AG20443 (cell line): Measurements from ENCODE around the gene TJP3.

ENCODE experiments used
- DNase-seq: peaks from one replicate; pipeline ENCODE4 v3.0.0; 2012; ENCODE audit warnings: low spot score, mixed read lengths

TJP3 gene

DNA sequence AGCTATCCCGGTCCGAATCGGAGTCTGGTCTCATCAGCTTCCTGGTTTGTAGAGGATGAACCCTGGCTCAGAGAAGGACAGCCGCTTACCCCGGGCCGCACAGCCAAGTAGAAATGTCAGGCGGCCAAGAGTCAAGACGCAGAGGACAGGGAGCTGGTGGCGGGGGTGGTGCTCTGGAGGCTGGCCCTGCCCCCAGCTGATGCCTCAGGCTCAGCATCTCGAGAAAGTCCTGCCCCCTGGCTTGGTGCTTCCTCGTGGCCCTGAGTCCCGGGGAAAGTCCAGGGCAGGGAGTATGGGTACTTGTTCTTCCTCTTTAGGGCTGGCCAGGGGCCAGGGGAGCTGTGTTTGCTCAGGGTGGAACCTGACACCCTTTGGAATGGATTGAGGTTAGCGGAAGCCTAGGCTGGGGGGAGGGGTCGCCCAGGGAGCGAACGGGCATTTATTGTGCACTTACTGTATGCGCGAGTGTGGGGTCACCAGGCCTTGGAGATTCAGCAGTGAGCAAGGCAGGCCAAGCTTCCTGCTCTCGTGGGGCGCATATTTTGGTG lies 2.2 kb downstream of the TJP3 start:
- no peak for DNase-seq

- no peak for DNase-seq
Measured at GRCh38 chr19:3712663-3713611, 4.8 kb downstream of the TJP3 start.

- DNase-seq = no peak
Measured at GRCh38 chr19:3716147-3716668, 8.0 kb downstream of the TJP3 start.

GRCh38 chr19:3719868-3720267 lies 11.7 kb downstream of the TJP3 start:
- no peak for DNase-seq

DNA sequence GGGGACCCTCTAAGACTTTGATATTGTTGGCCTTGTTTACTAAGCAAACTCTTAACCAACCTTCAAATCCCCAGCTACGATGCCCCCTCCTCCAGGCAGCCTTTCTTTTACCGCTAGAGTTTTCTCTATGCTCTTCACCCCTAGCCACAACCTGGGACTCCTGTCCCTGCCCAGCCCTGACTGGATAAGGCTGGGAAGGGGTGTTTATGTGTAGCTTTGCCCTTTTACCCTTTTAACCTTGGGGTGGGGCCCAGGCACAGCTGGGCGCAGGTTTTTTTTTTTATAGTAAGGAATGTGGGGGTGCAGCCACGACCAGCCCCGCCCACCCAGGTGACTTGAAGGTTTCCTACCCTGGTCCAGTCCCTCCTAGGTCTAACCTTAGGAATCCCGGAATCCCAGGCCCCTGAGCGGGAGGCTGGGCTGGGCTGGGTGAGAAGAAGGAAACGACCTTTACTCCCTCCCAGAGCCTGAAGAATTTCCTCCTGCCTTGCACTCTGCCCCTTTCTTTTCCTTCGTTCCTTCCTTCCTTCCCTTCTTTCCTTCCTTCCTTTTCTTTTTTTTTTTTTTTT lies 12.2 kb downstream of the TJP3 start:
- DNase-seq = no peak

DNA sequence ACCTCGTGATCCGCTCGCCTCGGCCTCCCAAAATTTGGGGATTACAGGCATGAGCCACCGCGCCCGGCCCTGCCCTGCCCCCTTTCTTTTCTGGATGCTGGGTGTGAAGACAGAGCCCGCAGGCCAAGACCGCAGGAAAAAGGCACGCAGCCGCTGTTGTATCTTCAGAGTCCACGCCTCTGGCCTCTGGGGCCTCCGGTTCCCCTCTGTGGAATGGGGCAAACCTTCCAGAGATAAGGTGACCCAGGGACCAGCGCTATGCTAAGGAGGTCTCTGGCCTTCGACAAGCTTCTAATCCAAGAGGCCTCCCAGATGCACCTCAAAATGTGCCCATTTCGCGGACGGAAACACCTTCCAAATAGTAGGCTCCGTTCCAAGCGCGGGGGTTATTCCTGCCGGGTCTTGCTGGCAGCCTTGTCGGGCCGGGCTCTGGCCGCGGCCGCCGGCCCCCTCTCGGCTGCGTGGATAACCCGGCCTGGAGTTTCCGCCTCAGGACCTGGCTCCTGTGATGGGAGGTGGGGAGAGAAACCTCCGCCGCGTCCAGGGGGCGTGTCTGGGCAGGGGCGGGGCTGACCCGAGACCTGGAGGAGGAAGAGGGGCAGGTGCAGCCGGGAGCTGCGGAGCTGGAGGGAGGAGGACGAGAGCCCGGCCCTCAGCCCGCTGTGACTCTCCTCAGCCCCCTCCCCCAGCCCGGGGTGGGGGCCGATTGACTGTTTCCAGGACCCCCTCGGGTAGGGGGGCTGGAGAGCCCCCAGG lies 13.1 kb downstream of the TJP3 start:
- peak; percentile 96 for DNase-seq

DNA sequence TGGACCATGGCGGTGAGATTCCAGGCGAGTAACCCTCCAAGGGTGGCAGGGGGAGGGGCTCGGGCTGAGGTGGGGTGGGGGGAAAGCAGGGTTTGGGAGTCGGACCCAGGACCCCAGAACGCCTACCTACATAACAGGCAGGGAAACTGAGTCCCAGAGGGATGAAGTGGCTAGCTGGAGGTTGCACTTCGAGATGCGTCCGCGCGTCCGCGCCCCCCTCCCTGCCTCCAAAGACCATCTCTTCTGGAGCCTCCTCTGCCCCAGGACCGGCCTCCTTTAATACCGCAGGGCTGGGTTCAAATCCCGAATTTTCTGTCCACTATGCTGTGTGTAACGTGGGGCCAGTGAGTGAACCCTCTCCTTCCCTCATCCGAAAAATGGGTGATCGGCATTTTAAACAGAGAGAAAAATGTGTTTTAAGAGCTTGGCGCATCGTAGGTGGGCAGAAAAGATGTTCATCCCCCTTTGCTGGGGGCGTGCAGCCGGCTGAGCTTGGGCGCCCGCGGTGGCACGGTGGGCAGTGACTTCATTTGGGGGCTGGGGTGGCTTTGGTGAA lies 13.8 kb downstream of the TJP3 start:
- no peak for DNase-seq

GRCh38 chr19:3722443-3723109 lies 14.4 kb downstream of the TJP3 start:
- DNase-seq = no peak

GRCh38 chr19:3723110-3723488 lies 14.9 kb downstream of the TJP3 start:
- DNase-seq = no peak

DNA sequence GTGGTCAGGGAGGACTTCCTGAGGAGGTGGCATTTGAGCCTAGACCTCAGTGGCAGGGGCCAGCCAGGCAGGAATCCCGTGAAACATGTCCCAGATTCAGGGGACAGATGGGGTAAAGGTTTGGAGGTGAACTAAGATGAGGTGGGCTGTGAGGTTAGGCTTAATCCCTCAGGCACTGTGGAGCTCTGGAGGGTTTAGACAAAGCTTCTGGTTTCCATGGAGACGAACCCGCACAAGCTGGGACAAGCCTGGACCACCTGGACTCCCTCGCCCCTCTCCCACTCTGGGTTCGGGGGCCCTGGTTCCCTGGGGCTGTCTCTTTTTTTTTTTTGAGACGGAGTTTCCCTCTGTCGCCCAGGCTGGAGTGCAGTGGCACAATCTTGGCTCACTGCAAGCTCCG lies 15.7 kb downstream of the TJP3 start:
- DNase-seq = no peak

GRCh38 chr19:3725121-3725520 lies 16.9 kb downstream of the TJP3 start:
- DNase-seq = no peak

GRCh38 chr19:3725640-3726310 lies 17.6 kb downstream of the TJP3 start:
- no peak for DNase-seq

- DNase-seq = no peak
Measured at GRCh38 chr19:3730457-3730958, 22.3 kb downstream of the TJP3 start.

GRCh38 chr19:3732108-3732507 lies 23.9 kb downstream of the TJP3 start:
- no peak for DNase-seq

GRCh38 chr19:3733549-3734309 lies 25.5 kb downstream of the TJP3 start:
- no peak for DNase-seq

DNA sequence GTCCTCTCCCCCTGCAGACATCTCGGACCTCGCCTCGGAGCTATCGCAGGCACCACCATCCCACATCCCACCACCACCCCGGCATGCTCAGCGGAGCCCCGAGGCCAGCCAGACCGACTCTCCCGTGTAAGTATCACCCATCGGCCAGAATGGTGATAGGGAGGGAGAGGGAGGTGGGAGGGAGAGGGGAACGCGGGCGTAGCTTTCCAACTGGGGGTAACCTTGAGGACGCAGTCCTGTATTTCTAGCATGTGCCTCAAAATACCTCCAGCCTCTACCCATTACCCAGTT lies 26.1 kb downstream of the TJP3 start:
- DNase-seq = no peak

DNA sequence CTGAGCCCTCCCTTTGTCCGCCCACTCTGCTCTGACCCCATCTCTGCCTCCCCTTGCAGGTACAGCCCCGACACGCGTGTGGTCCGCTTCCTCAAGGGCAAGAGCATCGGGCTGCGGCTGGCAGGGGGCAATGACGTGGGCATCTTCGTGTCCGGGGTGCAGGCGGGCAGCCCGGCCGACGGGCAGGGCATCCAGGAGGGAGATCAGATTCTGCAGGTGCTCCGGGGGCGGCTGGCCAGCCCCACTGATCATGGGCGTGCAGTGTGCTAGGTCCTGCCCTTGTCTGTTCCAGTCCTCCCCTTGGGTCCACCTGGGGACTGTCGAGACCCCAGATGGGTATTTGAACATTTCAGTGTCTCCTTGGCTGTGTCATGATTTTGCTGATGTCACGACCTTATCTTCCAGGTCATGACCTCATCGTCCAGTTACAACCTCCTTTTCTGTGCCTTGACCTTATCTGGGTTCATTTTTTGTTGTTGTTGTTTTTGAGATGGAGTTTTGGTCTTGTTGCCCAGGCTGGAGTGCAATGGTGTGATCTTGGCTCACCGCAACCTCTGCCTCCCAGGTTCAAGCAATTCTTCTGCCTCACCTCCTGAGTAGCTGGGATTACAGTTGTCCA lies 28.0 kb downstream of the TJP3 start:
- DNase-seq = no peak

GRCh38 chr19:3737487-3738205 lies 29.5 kb downstream of the TJP3 start:
- no peak for DNase-seq
